Osteocyte (in vitro differentiated cells): ENCODE measurements around the gene FAM163A. TPM values are rescaled to one million over a fixed set of nuclear protein-coding genes. Genes with fewer than 3 reads are reported as not detected.
A peak's percentile ranks its signal among the peaks of the same experiment; 100 is the strongest.

Experiments used
- DNase-seq: peaks from one replicate; pipeline ENCODE4 v3.0.0; 2021; ENCODE audit warnings: mixed read lengths; ENCODE audit not compliant: unreplicated experiment; ENCODE audit errors: extremely low spot score
- H3K27ac Mint-ChIP-seq: one replicate; pipeline ENCODE4 v1.8.0; 2021; ENCODE audit warnings: mild to moderate bottlenecking, mixed read lengths; ENCODE audit not compliant: unreplicated experiment
- H3K27me3 Mint-ChIP-seq: one replicate; pipeline ENCODE4 v1.8.0; 2021; ENCODE audit warnings: mixed read lengths; ENCODE audit not compliant: unreplicated experiment
- H3K36me3 Mint-ChIP-seq: one replicate; pipeline ENCODE4 v1.8.0; 2021; ENCODE audit warnings: mixed read lengths; ENCODE audit not compliant: unreplicated experiment
- H3K4me1 Mint-ChIP-seq: one replicate; pipeline ENCODE4 v1.8.0; 2021; ENCODE audit warnings: mixed read lengths; ENCODE audit not compliant: unreplicated experiment
- H3K4me3 Mint-ChIP-seq: one replicate; pipeline ENCODE4 v1.8.0; 2021; ENCODE audit warnings: mild to moderate bottlenecking, moderate library complexity, mixed read lengths; ENCODE audit not compliant: unreplicated experiment
- H3K9me3 Mint-ChIP-seq: one replicate; pipeline ENCODE4 v1.8.0; 2021; ENCODE audit warnings: mixed read lengths; ENCODE audit not compliant: unreplicated experiment
- total RNA-seq: library from RNA; stranded (reverse); gene quantifications from 2 replicates; pipeline ENCODE4 v1.2.1, GENCODE V29; 2021
- TF ChIP-seq, protein P1 (sequence below): fragments of 200-600 bp; sonication (generic); IDR thresholded peaks from 2 replicates; pipeline ENCODE4 v1.5.0; 2021; ENCODE audit warnings: antibody characterized with exemption, mild to moderate bottlenecking, moderate library complexity

FAM163A gene
- total RNA-seq, 1 donor from 2014 or later = not detected

DNA sequence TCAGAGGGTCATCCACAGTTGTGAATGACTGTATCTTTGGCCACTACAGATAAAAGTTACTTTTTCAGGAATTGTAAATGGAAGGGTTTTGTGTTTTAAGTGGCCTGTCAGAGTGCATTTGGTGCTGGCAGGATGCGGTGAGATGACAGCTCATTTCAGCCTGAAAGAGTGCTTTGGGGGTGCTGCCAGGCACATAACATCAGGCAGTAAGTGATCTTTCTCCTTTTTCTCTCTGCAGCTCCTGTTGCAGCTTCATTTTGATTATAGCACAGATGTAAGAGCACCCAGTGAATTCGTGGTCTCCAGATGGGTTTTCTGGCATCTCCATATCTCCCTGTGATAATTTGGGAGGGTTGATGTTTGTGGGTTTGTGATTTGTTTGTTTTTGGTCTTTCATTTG is 14.8 kb upstream of the FAM163A start:
- no peaks in the 10 kb centered on the region for H3K36me3 Mint-ChIP-seq
- no peaks in the 10 kb centered on the region for H3K4me1 Mint-ChIP-seq
- no peak for DNase-seq
- peaks cover 31% of the 10 kb centered on the region for H3K27me3 Mint-ChIP-seq
- no peaks in the 10 kb centered on the region for H3K9me3 Mint-ChIP-seq
- H3K4me3 Mint-ChIP-seq = no peak overlapping the region
- no peak overlapping the region for H3K27ac Mint-ChIP-seq
- TF ChIP-seq, protein P1, sequence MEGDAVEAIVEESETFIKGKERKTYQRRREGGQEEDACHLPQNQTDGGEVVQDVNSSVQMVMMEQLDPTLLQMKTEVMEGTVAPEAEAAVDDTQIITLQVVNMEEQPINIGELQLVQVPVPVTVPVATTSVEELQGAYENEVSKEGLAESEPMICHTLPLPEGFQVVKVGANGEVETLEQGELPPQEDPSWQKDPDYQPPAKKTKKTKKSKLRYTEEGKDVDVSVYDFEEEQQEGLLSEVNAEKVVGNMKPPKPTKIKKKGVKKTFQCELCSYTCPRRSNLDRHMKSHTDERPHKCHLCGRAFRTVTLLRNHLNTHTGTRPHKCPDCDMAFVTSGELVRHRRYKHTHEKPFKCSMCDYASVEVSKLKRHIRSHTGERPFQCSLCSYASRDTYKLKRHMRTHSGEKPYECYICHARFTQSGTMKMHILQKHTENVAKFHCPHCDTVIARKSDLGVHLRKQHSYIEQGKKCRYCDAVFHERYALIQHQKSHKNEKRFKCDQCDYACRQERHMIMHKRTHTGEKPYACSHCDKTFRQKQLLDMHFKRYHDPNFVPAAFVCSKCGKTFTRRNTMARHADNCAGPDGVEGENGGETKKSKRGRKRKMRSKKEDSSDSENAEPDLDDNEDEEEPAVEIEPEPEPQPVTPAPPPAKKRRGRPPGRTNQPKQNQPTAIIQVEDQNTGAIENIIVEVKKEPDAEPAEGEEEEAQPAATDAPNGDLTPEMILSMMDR = no peak

DNA sequence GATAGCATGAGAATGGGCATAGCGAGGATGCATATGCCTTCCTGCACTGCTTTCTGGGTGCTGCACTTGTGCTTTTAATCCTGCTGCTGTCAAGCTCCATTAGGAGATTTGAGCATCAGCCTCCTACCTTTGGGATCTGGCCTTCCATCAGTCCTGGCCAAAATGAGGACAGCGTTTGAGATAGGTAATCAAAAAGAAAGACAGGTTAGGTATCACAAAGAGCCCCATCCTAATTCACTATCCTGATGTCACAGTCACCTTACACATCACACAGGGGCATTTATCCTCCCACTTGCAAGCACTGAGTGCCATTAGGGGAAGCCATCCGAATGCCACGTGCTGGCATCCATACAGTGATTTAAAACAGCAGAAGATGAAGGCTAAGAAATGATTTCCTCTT is 13.2 kb upstream of the FAM163A start:
- Mint-ChIP-seq H3K4me3 (no peak overlapping the region), H3K36me3 (no peaks in the 10 kb centered on the region), H3K27me3 (peaks cover 41% of the 10 kb centered on the region), H3K9me3 (no peaks in the 10 kb centered on the region), H3K27ac (no peak overlapping the region), H3K4me1 (no peaks in the 10 kb centered on the region)
- TF ChIP-seq, protein P1 = no peak
- no peak for DNase-seq

DNA sequence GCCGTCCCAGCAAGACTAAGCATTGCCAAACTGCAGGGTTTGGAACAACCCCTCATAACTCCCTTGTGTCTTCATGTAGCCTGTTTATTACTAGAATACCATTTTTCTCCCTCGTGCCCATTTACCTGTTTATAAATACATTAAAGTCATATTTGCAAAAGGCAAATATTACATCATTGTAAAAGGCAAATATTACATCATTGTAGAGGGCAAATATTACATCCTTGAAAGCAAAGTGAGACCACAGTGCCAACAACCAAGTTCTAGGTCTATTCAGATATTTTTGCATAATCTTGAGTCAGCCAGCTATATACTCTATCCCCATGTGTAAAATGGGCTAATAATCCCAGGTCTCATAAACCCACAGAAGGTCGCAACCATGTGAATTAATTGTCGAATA is 11.4 kb upstream of the FAM163A start:
- no peaks in the 10 kb centered on the region for H3K4me1 Mint-ChIP-seq
- DNase-seq = no peak
- H3K27ac Mint-ChIP-seq = no peak overlapping the region
- H3K4me3 Mint-ChIP-seq = no peak overlapping the region
- no peaks in the 10 kb centered on the region for H3K36me3 Mint-ChIP-seq
- TF ChIP-seq, protein P1 = no peak
- H3K9me3 Mint-ChIP-seq = no peaks in the 10 kb centered on the region
- peaks cover 48% of the 10 kb centered on the region for H3K27me3 Mint-ChIP-seq

DNA sequence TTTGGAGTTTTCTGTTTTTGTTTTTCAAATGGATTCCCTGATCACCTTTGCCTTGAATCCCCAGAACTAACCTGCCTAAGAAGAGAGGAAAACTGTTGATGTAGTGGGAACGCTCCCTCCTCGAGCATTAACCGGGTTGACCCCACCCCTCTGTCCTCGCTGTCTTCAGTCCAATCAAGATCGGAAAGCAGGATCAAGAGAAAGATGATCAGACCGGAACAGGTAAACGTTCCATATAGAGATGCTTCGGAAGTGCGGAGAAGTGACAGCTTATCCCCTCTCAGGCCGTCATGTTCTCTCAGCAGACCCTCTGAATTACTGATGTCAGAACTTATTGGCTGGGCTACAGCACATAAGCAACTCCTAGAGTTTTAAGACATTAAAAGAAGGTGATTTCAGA is 800 bp upstream of the FAM163A start:
- peak overlapping the region; percentile 9 for H3K4me3 Mint-ChIP-seq
- no peak for DNase-seq
- H3K4me1 Mint-ChIP-seq = peaks cover 6% of the 10 kb centered on the region
- TF ChIP-seq, protein P1 = no peak
- peaks cover 2% of the 10 kb centered on the region for H3K36me3 Mint-ChIP-seq
- peaks cover 4% of the 10 kb centered on the region for H3K9me3 Mint-ChIP-seq
- H3K27me3 Mint-ChIP-seq = peaks cover 78% of the 10 kb centered on the region
- no peak overlapping the region for H3K27ac Mint-ChIP-seq

DNA sequence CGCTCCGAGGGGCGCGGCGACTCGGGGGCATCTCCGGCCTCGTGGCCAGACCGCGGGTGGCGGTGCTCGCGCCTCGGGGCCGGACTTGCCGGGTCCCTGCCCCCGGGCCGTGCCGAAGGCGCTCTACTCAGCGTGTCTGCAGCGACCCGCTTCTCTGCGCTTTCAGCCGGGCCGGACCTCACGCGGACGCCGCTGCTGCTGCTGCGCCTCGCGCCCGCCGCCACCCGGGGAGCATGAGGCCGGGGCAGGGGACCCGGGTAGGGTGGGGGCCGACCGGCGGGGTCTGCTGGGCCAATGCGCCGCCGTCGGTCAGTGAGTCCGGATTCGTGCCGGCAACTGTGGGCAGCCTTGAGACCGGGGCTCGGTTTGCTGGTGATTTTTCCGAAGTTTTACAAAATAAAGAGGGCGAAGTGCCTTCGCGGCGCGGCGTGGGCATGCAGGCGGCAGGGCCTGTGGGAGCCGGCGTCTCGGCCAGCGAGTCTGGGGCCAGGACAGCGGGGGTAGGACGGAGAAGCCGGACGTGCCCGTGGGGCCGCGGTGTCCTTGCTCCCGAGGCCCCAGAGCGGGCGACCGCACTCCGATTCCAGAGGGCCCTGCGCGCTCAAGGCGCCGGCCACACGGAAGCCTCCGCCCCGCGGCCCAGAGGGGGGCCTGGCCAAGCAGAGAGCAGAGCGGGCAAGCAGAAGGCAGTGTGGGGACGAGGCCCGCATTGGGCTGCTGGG is 749 bp downstream of the FAM163A start:
- Mint-ChIP-seq H3K27me3 (peaks cover 79% of the 10 kb centered on the region), H3K36me3 (peaks cover 2% of the 10 kb centered on the region), H3K4me3 (peak overlapping the region; percentile 59), H3K4me1 (peaks cover 6% of the 10 kb centered on the region), H3K9me3 (peaks cover 4% of the 10 kb centered on the region), H3K27ac (no peak overlapping the region)
- TF ChIP-seq, protein P1 = no peak
- peak; percentile 86 for DNase-seq
